ENCODE measurements around the gene HERPUD2.

HERPUD2 gene

DNA sequence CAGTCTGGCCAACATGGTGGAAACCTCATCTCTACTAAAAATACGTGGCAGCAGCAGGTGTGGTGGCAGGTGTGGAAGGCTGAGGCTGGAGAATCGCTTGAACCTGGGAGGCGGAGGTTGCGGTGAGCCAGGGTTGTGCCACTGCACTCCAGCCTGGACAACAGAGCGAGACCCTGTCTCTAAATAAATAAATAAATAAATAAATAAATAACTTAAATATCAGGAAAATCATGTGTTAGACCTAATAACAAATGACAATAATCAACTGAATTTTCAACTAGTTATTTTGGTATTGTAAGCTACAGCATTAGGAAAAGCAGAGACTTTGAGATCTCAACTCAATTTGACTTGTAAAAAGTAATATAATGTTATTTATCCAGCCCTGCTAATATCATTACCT is 9.2 kb downstream of the HERPUD2 start:
- TF ChIP-seq CTCF (IDR thresholded peaks at IDR 0.05; ENCODE audit: insufficient read depth, low read length, poor library complexity, severe bottlenecking) = no peak
- no peak for TF ChIP-seq EZH2phosphoT487 (conservative IDR thresholded peaks at IDR 0.05; ENCODE audit: low read length)
- Histone ChIP-seq H3K79me2 (ENCODE audit: insufficient read depth, low read length) (no peaks in the 10 kb centered on the region), H3F3A (ENCODE audit: insufficient read depth) (peaks cover 10% of the 10 kb centered on the region; the same call in 1 of the 2 replicates), H3K27me3 (ENCODE audit: low read length) (no peaks in the 10 kb centered on the region), H3K9me3 (ENCODE audit: insufficient read depth, low read length) (no peaks in the 10 kb centered on the region), H3K36me3 (ENCODE audit: low read length) (no peaks in the 10 kb centered on the region; the same call in 1 of the 2 replicates), H3K4me2 (ENCODE audit: low read depth, low read length, poor library complexity, severe bottlenecking) (no peak overlapping the region), H3K27ac (ENCODE audit: low read depth, low read length) (no peak overlapping the region), H2AFZ (ENCODE audit: low read depth, low read length, severe bottlenecking) (no peak overlapping the region), H3K9me2 (replicated peaks; ENCODE audit: insufficient read depth, low read length) (no peaks in the 10 kb centered on the region), H3K4me3 (ENCODE audit: insufficient read depth, low read length, poor library complexity, severe bottlenecking) (no peak overlapping the region), H4K20me1 (ENCODE audit: low read depth, low read length) (peaks cover 4% of the 10 kb centered on the region; the same call in 1 of the 2 replicates), H3K9ac (ENCODE audit: low read length) (no peak overlapping the region)

- H3K4me2 ChIP-seq (ENCODE audit: low read depth, low read length, poor library complexity, severe bottlenecking) = no peak overlapping the region
- no peaks in the 10 kb centered on the region for H3K79me2 ChIP-seq (ENCODE audit: insufficient read depth, low read length)
- H3K4me3 ChIP-seq (ENCODE audit: insufficient read depth, low read length, poor library complexity, severe bottlenecking) = no peak overlapping the region
- H3F3A ChIP-seq (ENCODE audit: insufficient read depth) = no peaks in the 10 kb centered on the region
- no peak overlapping the region for H2AFZ ChIP-seq (ENCODE audit: low read depth, low read length, severe bottlenecking)
- peaks cover 8% of the 10 kb centered on the region; the same call in 1 of the 2 replicates for H4K20me1 ChIP-seq (ENCODE audit: low read depth, low read length)
- H3K27ac ChIP-seq (ENCODE audit: low read depth, low read length) = no peak overlapping the region
- H3K9ac ChIP-seq (ENCODE audit: low read length) = no peak overlapping the region
- no peaks in the 10 kb centered on the region for H3K36me3 ChIP-seq (ENCODE audit: low read length)
- TF ChIP-seq EZH2phosphoT487 (conservative IDR thresholded peaks at IDR 0.05; ENCODE audit: low read length) (no peak), CTCF (IDR thresholded peaks at IDR 0.05; ENCODE audit: insufficient read depth, low read length, poor library complexity, severe bottlenecking) (no peak)
- H3K27me3 ChIP-seq (ENCODE audit: low read length) = no peaks in the 10 kb centered on the region
- no peaks in the 10 kb centered on the region for H3K9me2 ChIP-seq (replicated peaks; ENCODE audit: insufficient read depth, low read length)
- H3K9me3 ChIP-seq (ENCODE audit: insufficient read depth, low read length) = no peaks in the 10 kb centered on the region
Measured at GRCh38 chr7:35681231-35682029, 13.5 kb downstream of the HERPUD2 start.

DNA sequence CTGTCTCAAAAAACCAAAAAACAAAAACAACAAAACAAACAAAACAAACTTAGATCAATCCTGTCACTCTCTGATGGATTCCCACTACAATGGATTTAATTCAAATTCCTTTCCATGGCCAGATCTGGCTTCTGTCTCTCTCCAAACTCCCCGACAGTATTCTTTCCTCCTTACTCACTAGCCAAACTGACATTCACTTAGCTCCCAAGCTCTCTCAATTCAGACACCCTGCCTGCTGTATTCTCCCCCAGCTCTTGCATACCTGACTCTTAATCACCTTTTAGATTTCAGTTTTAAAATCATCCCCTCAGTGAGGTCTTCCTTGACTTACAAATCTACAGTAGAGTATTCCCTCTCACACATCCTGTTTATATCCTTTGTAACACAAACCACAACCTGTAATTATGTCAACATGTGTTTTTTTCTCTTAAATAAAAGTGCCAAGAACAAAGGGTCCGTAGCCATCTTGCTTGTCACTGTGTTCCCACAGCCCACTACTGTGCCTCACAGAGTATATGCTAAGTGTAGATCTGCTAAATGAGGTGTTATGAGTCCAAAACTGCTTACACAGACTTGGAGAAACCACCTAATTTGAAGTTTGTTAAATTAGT is 14.4 kb downstream of the HERPUD2 start:
- H3K27ac ChIP-seq (ENCODE audit: low read depth, low read length) = no peak overlapping the region
- H3K27me3 ChIP-seq (ENCODE audit: low read length) = no peaks in the 10 kb centered on the region
- H3F3A ChIP-seq (ENCODE audit: insufficient read depth) = no peaks in the 10 kb centered on the region
- TF ChIP-seq EZH2phosphoT487 (conservative IDR thresholded peaks at IDR 0.05; ENCODE audit: low read length) (no peak), CTCF (IDR thresholded peaks at IDR 0.05; ENCODE audit: insufficient read depth, low read length, poor library complexity, severe bottlenecking) (no peak)
- H3K9me3 ChIP-seq (ENCODE audit: insufficient read depth, low read length) = no peaks in the 10 kb centered on the region
- H3K36me3 ChIP-seq (ENCODE audit: low read length) = no peaks in the 10 kb centered on the region
- peaks cover 12% of the 10 kb centered on the region; the same call in 1 of the 2 replicates for H4K20me1 ChIP-seq (ENCODE audit: low read depth, low read length)
- H3K4me3 ChIP-seq (ENCODE audit: insufficient read depth, low read length, poor library complexity, severe bottlenecking) = no peak overlapping the region
- H3K4me2 ChIP-seq (ENCODE audit: low read depth, low read length, poor library complexity, severe bottlenecking) = no peak overlapping the region
- H3K9ac ChIP-seq (ENCODE audit: low read length) = no peak overlapping the region
- H3K79me2 ChIP-seq (ENCODE audit: insufficient read depth, low read length) = no peaks in the 10 kb centered on the region
- H2AFZ ChIP-seq (ENCODE audit: low read depth, low read length, severe bottlenecking) = no peak overlapping the region
- H3K9me2 ChIP-seq (replicated peaks; ENCODE audit: insufficient read depth, low read length) = no peaks in the 10 kb centered on the region
